DOHH2 (cell line): ENCODE data around the gene ATP8B4.

Experiments
- H3F3A ChIP-seq: fragments of 200-600 bp; sonication (generic), shearing (Covaris generic); 2 replicates; pipeline ENCODE4 v1.6.0; 2016; ENCODE audit warnings: antibody characterized with exemption, mild to moderate bottlenecking; ENCODE audit not compliant: control insufficient read depth, insufficient read depth
- H3K27ac ChIP-seq: fragments of 200-600 bp; sonication (generic); 2 replicates; pipeline ENCODE4 v1.5.1; 2014; ENCODE audit warnings: low read depth, mild to moderate bottlenecking, low read length, moderate library complexity
- H3K27me3 ChIP-seq: fragments of 200-600 bp; sonication (generic); 2 replicates; pipeline ENCODE4 v1.6.1; 2014; ENCODE audit warnings: mild to moderate bottlenecking, low read length, mixed read lengths; ENCODE audit not compliant: control insufficient read depth
- H3K36me3 ChIP-seq: fragments of 200-600 bp; sonication (generic); 2 replicates; pipeline ENCODE4 v1.6.1; 2014; ENCODE audit warnings: mild to moderate bottlenecking, low read length, moderate library complexity, mixed read lengths; ENCODE audit not compliant: control insufficient read depth
- H3K4me1 ChIP-seq: fragments of 200-600 bp; sonication (generic); 2 replicates; pipeline ENCODE4 v1.6.1; 2014; ENCODE audit warnings: mild to moderate bottlenecking, low read length, mixed read lengths; ENCODE audit not compliant: control insufficient read depth
- H3K4me2 ChIP-seq: fragments of 200-600 bp; sonication (generic); 2 replicates; pipeline ENCODE4 v1.6.0; 2014; ENCODE audit warnings: mild to moderate bottlenecking, low read length, moderate library complexity
- H3K4me3 ChIP-seq: fragments of 200-600 bp; sonication (generic); 2 replicates; pipeline ENCODE4 v1.5.1; 2014; ENCODE audit warnings: mild to moderate bottlenecking, low read length, mixed read lengths
- H3K79me2 ChIP-seq: fragments of 200-600 bp; sonication (generic); 2 replicates; pipeline ENCODE4 v1.6.1; 2014; ENCODE audit warnings: mild to moderate bottlenecking, low read length, mixed read lengths; ENCODE audit not compliant: control insufficient read depth
- H3K9me2 ChIP-seq: fragments of 200-600 bp; sonication (generic); replicated peaks from 2 replicates; pipeline ENCODE4 v1.6.1; 2014; ENCODE audit warnings: mild to moderate bottlenecking, low read length, mixed read lengths; ENCODE audit not compliant: control insufficient read depth
- H3K9me3 ChIP-seq: fragments of 200-600 bp; sonication (generic); 2 replicates; pipeline ENCODE4 v1.6.1; 2014; ENCODE audit warnings: antibody characterized with exemption, low read length, mixed read lengths; ENCODE audit not compliant: control insufficient read depth, insufficient read depth
- H4K20me1 ChIP-seq: fragments of 200-600 bp; sonication (generic); 2 replicates; pipeline ENCODE4 v1.6.0; 2014; ENCODE audit warnings: low read depth, mild to moderate bottlenecking, antibody characterized with exemption, low read length, moderate library complexity; ENCODE audit not compliant: control insufficient read depth, insufficient read depth
- EZH2phosphoT487 ChIP-seq: fragments of 200-600 bp; sonication (generic); IDR thresholded peaks from 2 replicates; pipeline ENCODE4 v1.6.1; 2017; ENCODE audit warnings: borderline replicate concordance, mild to moderate bottlenecking, antibody characterized with exemption, low read length, moderate library complexity, mixed read lengths
- TF ChIP-seq, protein P1 (sequence below): fragments of 200-600 bp; sonication (generic); IDR thresholded peaks from one replicate; pipeline ENCODE4 v1.5.1; 2014; ENCODE audit warnings: antibody characterized with exemption, mild to moderate bottlenecking, low read depth, low read length; ENCODE audit not compliant: poor library complexity, severe bottlenecking

Gene ATP8B4

DNA sequence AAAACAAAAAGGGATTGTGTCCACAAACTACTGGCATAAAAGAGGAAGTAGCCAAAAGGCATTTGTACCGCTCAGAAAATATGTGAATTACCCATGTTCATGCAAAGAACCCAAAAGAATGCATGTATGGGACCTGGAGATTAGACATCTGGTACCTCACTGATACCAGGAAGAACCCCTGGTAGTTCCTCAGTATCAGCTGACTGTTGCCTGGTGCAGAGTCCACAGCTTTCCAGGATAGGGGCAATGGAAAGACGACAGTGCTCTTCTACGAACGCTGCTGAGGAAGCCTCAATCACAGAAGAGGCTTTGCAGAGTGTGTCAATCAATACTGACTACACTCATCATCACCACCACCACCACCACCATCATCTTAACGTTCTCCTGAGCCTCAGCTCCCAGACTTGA, 63.3 kb downstream of the ATP8B4 start:
- Histone ChIP-seq H3K27ac (no peak overlapping the region), H3K4me2 (no peak overlapping the region)

DNA sequence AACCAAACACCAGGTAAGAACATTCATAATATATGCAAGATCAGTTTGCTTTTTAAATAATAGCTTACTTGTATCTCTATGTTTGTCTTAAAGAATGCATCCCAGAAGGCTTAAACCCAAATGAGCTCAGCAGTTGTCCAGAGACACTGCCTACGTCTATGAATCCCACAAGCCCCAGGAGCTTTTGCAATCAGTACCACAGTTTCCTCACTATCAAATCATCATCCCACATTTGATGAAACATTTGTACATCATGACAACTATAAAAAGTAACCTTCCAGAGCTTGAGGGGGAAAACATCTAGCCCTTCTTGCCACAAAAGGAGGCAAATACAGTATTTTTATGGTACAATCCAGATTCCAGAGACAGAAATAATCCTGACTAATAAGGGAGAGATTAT, 63.7 kb downstream of the ATP8B4 start:
- Histone ChIP-seq H3K4me1 (no peaks in the 10 kb centered on the region), H3K27ac (no peak overlapping the region), H3K79me2 (no peaks in the 10 kb centered on the region), H3K36me3 (no peaks in the 10 kb centered on the region), H3F3A (no peaks in the 10 kb centered on the region), H3K4me3 (no peak overlapping the region), H3K9me3 (no peaks in the 10 kb centered on the region), H3K27me3 (no peaks in the 10 kb centered on the region), H4K20me1 (no peaks in the 10 kb centered on the region), H3K9me2 (no peaks in the 10 kb centered on the region), H3K4me2 (no peak overlapping the region)
- TF ChIP-seq EZH2phosphoT487: no peak
- TF ChIP-seq, protein P1, sequence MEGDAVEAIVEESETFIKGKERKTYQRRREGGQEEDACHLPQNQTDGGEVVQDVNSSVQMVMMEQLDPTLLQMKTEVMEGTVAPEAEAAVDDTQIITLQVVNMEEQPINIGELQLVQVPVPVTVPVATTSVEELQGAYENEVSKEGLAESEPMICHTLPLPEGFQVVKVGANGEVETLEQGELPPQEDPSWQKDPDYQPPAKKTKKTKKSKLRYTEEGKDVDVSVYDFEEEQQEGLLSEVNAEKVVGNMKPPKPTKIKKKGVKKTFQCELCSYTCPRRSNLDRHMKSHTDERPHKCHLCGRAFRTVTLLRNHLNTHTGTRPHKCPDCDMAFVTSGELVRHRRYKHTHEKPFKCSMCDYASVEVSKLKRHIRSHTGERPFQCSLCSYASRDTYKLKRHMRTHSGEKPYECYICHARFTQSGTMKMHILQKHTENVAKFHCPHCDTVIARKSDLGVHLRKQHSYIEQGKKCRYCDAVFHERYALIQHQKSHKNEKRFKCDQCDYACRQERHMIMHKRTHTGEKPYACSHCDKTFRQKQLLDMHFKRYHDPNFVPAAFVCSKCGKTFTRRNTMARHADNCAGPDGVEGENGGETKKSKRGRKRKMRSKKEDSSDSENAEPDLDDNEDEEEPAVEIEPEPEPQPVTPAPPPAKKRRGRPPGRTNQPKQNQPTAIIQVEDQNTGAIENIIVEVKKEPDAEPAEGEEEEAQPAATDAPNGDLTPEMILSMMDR: no peak

More for the DNA sequence above, 63.3 kb downstream of the ATP8B4 start:
- Histone ChIP-seq H3K4me1 (no peaks in the 10 kb centered on the region), H3K9me3 (no peaks in the 10 kb centered on the region), H3K9me2 (no peaks in the 10 kb centered on the region), H3K27me3 (no peaks in the 10 kb centered on the region), H3K4me3 (no peak overlapping the region), H3K79me2 (no peaks in the 10 kb centered on the region), H4K20me1 (no peaks in the 10 kb centered on the region), H3K36me3 (no peaks in the 10 kb centered on the region), H3F3A (no peaks in the 10 kb centered on the region)
- TF ChIP-seq, protein P1: no peak
- no peak for TF ChIP-seq EZH2phosphoT487

DNA sequence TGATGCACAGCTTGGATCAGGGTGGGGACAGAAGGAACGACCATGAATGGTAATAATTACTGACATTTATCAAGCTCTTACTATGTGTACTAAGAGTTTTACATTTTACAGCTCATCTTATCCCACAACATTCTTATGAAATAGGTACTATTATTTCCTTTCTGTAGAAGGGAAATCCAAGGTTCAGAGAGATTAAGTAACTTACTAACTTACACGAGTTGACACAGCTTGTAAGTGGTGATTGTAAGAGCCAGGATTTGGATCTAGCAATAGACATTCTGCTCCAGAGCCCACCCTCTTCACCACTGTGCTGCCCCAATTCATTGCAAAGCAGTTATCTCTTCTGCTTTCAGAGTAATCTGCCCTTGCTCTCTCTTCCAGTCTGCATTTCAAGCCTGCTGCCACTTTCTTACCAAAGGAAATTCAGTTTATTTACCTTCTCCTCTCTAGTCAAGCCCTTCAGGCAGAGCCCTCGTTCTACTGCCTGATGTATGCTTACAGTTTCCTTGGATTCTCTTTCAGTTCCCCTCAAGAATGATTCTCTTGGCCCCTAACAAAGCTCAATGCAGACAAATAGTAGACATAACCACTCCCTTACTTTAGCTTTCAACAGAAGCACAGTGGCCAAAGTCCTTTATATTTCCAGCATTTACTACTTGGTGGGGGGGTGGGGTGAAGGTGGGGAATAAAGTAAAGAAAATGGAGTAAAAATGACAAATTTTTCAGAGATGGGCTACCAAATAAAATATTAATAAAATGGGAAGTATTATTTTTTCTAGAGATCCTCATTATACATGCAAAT, 65.8 kb downstream of the ATP8B4 start:
- H4K20me1 ChIP-seq: no peaks in the 10 kb centered on the region
- H3K27me3 ChIP-seq: 0 out of 2 replicates have a peak, but pooled peaks cover 2% of the 10 kb centered on the region
- no peaks in the 10 kb centered on the region for H3K4me1 ChIP-seq
- H3K4me3 ChIP-seq: no peak overlapping the region
- no peak overlapping the region for H3K4me2 ChIP-seq
- no peaks in the 10 kb centered on the region for H3K9me2 ChIP-seq
- no peaks in the 10 kb centered on the region for H3K36me3 ChIP-seq
- TF ChIP-seq, protein P1: no peak
- TF ChIP-seq EZH2phosphoT487: no peak
- no peaks in the 10 kb centered on the region for H3K9me3 ChIP-seq
- H3K79me2 ChIP-seq: no peaks in the 10 kb centered on the region
- H3K27ac ChIP-seq: no peak overlapping the region
- no peaks in the 10 kb centered on the region for H3F3A ChIP-seq
